OCI-LY3 (cell line): ENCODE data around the gene TRIM63.

Experiments used
- H2AFZ ChIP-seq: fragments of 200-600, 300-600 bp; shearing (Covaris generic); 2 replicates; pipeline ENCODE4 v1.6.0; 2014; ENCODE audit warnings: antibody characterized with exemption, low read depth, low read length
- H3K27ac ChIP-seq: fragments of 200-600, 300-600 bp; sonication (generic); 2 replicates; pipeline ENCODE4 v1.5.1; 2014; ENCODE audit warnings: mild to moderate bottlenecking, low read length, moderate library complexity, mixed read lengths
- H3K27me3 ChIP-seq: fragments of 200-600, 300-600 bp; sonication (generic); 2 replicates; pipeline ENCODE4 v1.6.1; 2014; ENCODE audit warnings: low read depth, low read length, mixed read lengths
- H3K36me3 ChIP-seq: fragments of 200-600, 300-600 bp; sonication (generic); replicated peaks from 2 replicates; pipeline ENCODE3; 2014; ENCODE audit warnings: low read depth, low read length, mixed read lengths
- H3K4me1 ChIP-seq: fragments of 300-600, 200-600 bp; sonication (generic); 2 replicates; pipeline ENCODE4 v1.6.1; 2014; ENCODE audit warnings: low read length, mixed read lengths
- H3K4me2 ChIP-seq: fragments of 200-600, 300-600 bp; sonication (generic); 2 replicates; pipeline ENCODE4 v1.6.1; 2014; ENCODE audit warnings: low read length, mixed read lengths
- H3K4me3 ChIP-seq: fragments of 300-600, 200-600 bp; sonication (generic); 2 replicates; pipeline ENCODE4 v1.5.1; 2014; ENCODE audit warnings: antibody characterized with exemption, mild to moderate bottlenecking, low read length, moderate library complexity
- H3K79me2 ChIP-seq: fragments of 300-600, 200-600 bp; shearing (Covaris generic); 2 replicates; pipeline ENCODE4 v1.6.1; 2014; ENCODE audit warnings: mild to moderate bottlenecking, low read length, mixed read lengths
- H3K9ac ChIP-seq: fragments of 300-600, 200-600 bp; shearing (Covaris generic); 2 replicates; pipeline ENCODE4 v1.6.0; 2014; ENCODE audit warnings: mild to moderate bottlenecking, low read length, moderate library complexity
- H3K9me3 ChIP-seq: fragments of 200-600, 300-600 bp; shearing (Covaris generic); 2 replicates; pipeline ENCODE4 v1.6.1; 2014; ENCODE audit warnings: low read length, mixed read lengths; ENCODE audit not compliant: insufficient read depth
- H4K20me1 ChIP-seq: fragments of 200-600, 300-600 bp; sonication (generic); 2 replicates; pipeline ENCODE4 v1.6.1; 2016; ENCODE audit warnings: low read length, mixed read lengths; ENCODE audit not compliant: insufficient read depth
- EZH2phosphoT487 ChIP-seq: fragments of 200-600 bp; shearing (Covaris generic); IDR thresholded peaks from 2 replicates; pipeline ENCODE4 v1.6.1; 2018; ENCODE audit warnings: antibody characterized with exemption, mixed run types, low read depth
- TF ChIP-seq, protein P1 (sequence below): fragments of 200-600, 300-600 bp; sonication (generic); IDR thresholded peaks from 2 replicates; pipeline ENCODE4 v1.5.1; 2014; ENCODE audit warnings: antibody characterized with exemption, low read length, low read depth

The TRIM63 gene

GRCh38 chr1:26083208-26083607 lies 15.8 kb upstream of the TRIM63 start:
- no peaks in the 10 kb centered on the region for H3K36me3 ChIP-seq
- 0 out of 2 replicates have a peak, but pooled peaks cover 5% of the 10 kb centered on the region for H3K27me3 ChIP-seq
- no peaks in the 10 kb centered on the region for H3K4me1 ChIP-seq
- H3K9ac ChIP-seq, result no peak overlapping the region
- H3K4me2 ChIP-seq, result no peak overlapping the region
- no peak overlapping the region for H3K4me3 ChIP-seq
- no peak overlapping the region for H3K27ac ChIP-seq
- no peaks in the 10 kb centered on the region for H3K9me3 ChIP-seq
- H3K79me2 ChIP-seq, result no peaks in the 10 kb centered on the region
- no peaks in the 10 kb centered on the region for H4K20me1 ChIP-seq
- H2AFZ ChIP-seq, result no peak overlapping the region
- no peak for TF ChIP-seq EZH2phosphoT487
- TF ChIP-seq, protein P1, sequence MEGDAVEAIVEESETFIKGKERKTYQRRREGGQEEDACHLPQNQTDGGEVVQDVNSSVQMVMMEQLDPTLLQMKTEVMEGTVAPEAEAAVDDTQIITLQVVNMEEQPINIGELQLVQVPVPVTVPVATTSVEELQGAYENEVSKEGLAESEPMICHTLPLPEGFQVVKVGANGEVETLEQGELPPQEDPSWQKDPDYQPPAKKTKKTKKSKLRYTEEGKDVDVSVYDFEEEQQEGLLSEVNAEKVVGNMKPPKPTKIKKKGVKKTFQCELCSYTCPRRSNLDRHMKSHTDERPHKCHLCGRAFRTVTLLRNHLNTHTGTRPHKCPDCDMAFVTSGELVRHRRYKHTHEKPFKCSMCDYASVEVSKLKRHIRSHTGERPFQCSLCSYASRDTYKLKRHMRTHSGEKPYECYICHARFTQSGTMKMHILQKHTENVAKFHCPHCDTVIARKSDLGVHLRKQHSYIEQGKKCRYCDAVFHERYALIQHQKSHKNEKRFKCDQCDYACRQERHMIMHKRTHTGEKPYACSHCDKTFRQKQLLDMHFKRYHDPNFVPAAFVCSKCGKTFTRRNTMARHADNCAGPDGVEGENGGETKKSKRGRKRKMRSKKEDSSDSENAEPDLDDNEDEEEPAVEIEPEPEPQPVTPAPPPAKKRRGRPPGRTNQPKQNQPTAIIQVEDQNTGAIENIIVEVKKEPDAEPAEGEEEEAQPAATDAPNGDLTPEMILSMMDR, result no peak

DNA sequence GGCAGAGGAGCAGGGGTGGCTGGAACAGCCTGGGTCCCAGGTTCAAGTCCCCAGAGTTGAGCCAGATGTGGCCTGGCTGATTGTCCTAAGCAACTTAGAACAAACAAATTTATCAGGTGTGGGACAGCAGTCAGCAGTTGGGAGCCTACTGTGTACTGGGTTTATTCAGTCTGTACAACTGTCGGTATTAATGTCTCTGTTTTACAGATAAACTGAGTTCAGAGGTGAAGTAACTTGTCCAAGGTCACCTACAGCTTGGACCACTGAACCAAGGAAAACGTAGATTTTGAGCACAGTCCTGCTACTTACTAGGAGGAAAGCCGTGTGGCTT lies 14.6 kb upstream of the TRIM63 start:
- Histone ChIP-seq H3K36me3 (no peaks in the 10 kb centered on the region), H3K4me1 (no peaks in the 10 kb centered on the region)

DNA sequence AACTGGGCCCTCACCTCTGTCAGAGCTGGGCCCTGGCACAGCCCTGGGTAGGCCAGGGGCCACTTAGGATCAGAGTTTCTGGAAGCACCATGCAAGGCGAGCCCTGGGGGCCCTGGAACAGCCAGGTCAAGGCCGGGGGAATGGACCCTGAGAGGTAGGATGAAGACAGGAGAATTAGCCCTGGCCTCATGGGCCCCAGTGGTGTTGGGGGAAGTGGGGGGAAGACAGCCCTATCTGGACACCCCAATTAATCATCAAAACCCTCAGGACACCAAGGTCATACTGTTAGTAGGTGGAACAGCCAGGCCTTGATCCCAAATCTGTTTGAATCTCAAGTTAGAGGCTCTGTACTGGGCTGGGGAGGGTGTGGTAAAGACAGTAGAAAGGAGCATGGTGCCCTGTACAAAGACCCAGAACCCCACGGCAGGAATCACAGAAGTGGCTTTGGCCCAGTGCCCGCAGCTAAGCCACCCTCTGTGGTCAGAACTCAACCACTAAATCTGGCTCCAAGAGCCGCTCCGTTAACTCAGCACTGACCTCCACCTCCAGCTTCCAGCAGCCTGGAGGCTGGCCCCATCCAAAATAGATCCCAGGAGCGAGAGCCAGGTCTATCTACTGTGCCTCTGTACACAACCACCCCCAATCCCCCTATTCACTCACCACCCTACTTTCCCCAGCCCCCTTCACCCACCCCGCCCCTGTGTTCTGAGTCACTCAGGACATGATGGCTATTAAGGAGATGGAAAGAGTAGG lies 14.0 kb upstream of the TRIM63 start:
- H3K36me3 ChIP-seq, result no peaks in the 10 kb centered on the region
- H4K20me1 ChIP-seq, result no peaks in the 10 kb centered on the region
- no peak overlapping the region for H3K4me2 ChIP-seq
- no peaks in the 10 kb centered on the region for H3K9me3 ChIP-seq
- no peaks in the 10 kb centered on the region for H3K79me2 ChIP-seq
- H3K27me3 ChIP-seq, result 0 out of 2 replicates have a peak, but pooled peaks cover 5% of the 10 kb centered on the region
- H3K9ac ChIP-seq, result no peak overlapping the region
- H3K27ac ChIP-seq, result no peak overlapping the region
- H2AFZ ChIP-seq, result no peak overlapping the region
- no peaks in the 10 kb centered on the region for H3K4me1 ChIP-seq
- no peak for TF ChIP-seq EZH2phosphoT487
- TF ChIP-seq, protein P1, result no peak
- H3K4me3 ChIP-seq, result no peak overlapping the region

More for the DNA sequence above, 14.6 kb upstream of the TRIM63 start:
- H4K20me1 ChIP-seq, result no peaks in the 10 kb centered on the region
- no peak overlapping the region for H2AFZ ChIP-seq
- no peaks in the 10 kb centered on the region for H3K79me2 ChIP-seq
- H3K27ac ChIP-seq, result no peak overlapping the region
- no peak overlapping the region for H3K4me3 ChIP-seq
- H3K27me3 ChIP-seq, result 0 out of 2 replicates have a peak, but pooled peaks cover 5% of the 10 kb centered on the region
- H3K9me3 ChIP-seq, result no peaks in the 10 kb centered on the region
- H3K4me2 ChIP-seq, result no peak overlapping the region
- TF ChIP-seq EZH2phosphoT487, result no peak
- TF ChIP-seq, protein P1, result no peak
- no peak overlapping the region for H3K9ac ChIP-seq

GRCh38 chr1:26079960-26080814 lies 12.8 kb upstream of the TRIM63 start:
- Histone ChIP-seq H2AFZ (no peak overlapping the region), H3K36me3 (no peaks in the 10 kb centered on the region), H3K27me3 (0 out of 2 replicates have a peak, but pooled peaks cover 5% of the 10 kb centered on the region), H4K20me1 (no peaks in the 10 kb centered on the region), H3K4me1 (no peaks in the 10 kb centered on the region), H3K4me3 (no peak overlapping the region), H3K9ac (no peak overlapping the region), H3K4me2 (no peak overlapping the region), H3K27ac (no peak overlapping the region), H3K9me3 (no peaks in the 10 kb centered on the region), H3K79me2 (no peaks in the 10 kb centered on the region)
- TF ChIP-seq EZH2phosphoT487, result no peak
- TF ChIP-seq, protein P1, result no peak
